HCT116 (cell line): ENCODE measurements around the gene PHF19. TPM values are rescaled to one million over a fixed set of nuclear protein-coding genes. Genes with fewer than 3 reads are reported as not detected.

Experiments
- ATAC-seq: fragments of 200-7000 bp; cut with Tn5 transposase; 2 replicates; pipeline ENCODE4 v1.9.1; 2020; ENCODE audit warnings: mild to moderate bottlenecking, moderate library complexity
- BruUV-seq: library from RNA; stranded (reverse); fragments of 400-500 nt; replicated peaks from 2 replicates; lab custom pipeline; 2021; lab: Mats Ljungman, UMichigan
- CTCF ChIA-PET: fragments of 300-600 bp; sonication (Branson Sonifier 250); formaldehyde crosslinking; loops from one replicate; lab custom pipeline; 2021; ENCODE audit warnings: antibody characterized with exemption; lab: Charles Lee
- POLR2A ChIA-PET: fragments of 300-600, 350-600 bp; sonication (Branson Sonifier 250); formaldehyde crosslinking; loops from one replicate; lab custom pipeline; 2021; ENCODE audit warnings: antibody characterized with exemption; lab: Charles Lee
- RAD21 ChIA-PET, 2 experiments: fragments of 300-600 bp; sonication (Branson Sonifier 250); formaldehyde crosslinking; loops; one replicate each; lab custom pipeline; 2023; ENCODE audit warnings: low total read pairs in 2 of 2; ENCODE audit not compliant: uncharacterized antibody in 2 of 2, unreplicated experiment in 2 of 2, low non-redundant PET in 1 of 2; lab: Charles Lee
- DNase-seq: peaks from one replicate; pipeline ENCODE4 v3.0.0-alpha.2; 2010; ENCODE audit warnings: low read depth, low spot score
- H2AFZ ChIP-seq: fragments of 200-600 bp; shearing (Covaris generic), sonication (generic); 2 replicates; pipeline ENCODE4 v1.6.1; 2017; ENCODE audit warnings: low read depth, mixed run types, mixed read lengths, antibody characterized with exemption, low read length; ENCODE audit not compliant: poor library complexity, severe bottlenecking
- H3K27ac ChIP-seq: 2 replicates; pipeline ENCODE4 v1.5.1; 2012; ENCODE audit warnings: low read depth, low read length
- H3K27me3 ChIP-seq: fragments of 200-600 bp; sonication (generic); 2 replicates; pipeline ENCODE4 v1.6.1; 2016; ENCODE audit warnings: mixed run types, low read length, mixed read lengths; ENCODE audit not compliant: insufficient read depth
- H3K36me3 ChIP-seq, 2 experiments: fragments of 200-500 bp in 1 of 2; fragments of 200-600 bp in 1 of 2; sonication (Bioruptor generic) in 1 of 2; sonication (generic) in 1 of 2; 2 replicates each; pipeline versions ENCODE4 v1.5.1 to v1.6.1; 2014 to 2016; ENCODE audit warnings: low read length in 2 of 2, inconsistent platforms in 1 of 2, mixed read lengths in 1 of 2, mixed run types in 1 of 2; ENCODE audit not compliant: insufficient read depth in 2 of 2, control insufficient read depth in 1 of 2
- H3K4me1 ChIP-seq, 2 experiments: fragments of 200-600 bp in 1 of 2; sonication (generic) in 1 of 2; 2 replicates each; pipeline versions ENCODE4 v1.5.1 to v1.6.1; 2012 to 2017; ENCODE audit warnings: low read length in 2 of 2, inconsistent platforms in 1 of 2, mild to moderate bottlenecking in 1 of 2, mixed read lengths in 1 of 2, mixed run types in 1 of 2, moderate library complexity in 1 of 2; ENCODE audit not compliant: insufficient read depth in 2 of 2, control insufficient read depth in 1 of 2
- H3K4me2 ChIP-seq: fragments of 200-600 bp; sonication (generic); 2 replicates; pipeline ENCODE4 v1.6.1; 2017; ENCODE audit warnings: mixed run types, low read length, mixed read lengths
- H3K4me3 ChIP-seq, 2 experiments: fragments of 200-600 bp in 1 of 2; sonication (generic) in 1 of 2; replicated peaks in 1 of 2; 2 replicates each; pipeline ENCODE4 v1.5.1; 2011 to 2016; ENCODE audit warnings: low read length in 2 of 2, control low read depth in 1 of 2, low read depth in 1 of 2, mild to moderate bottlenecking in 1 of 2, mixed read lengths in 1 of 2, mixed run types in 1 of 2
- H3K79me2 ChIP-seq: fragments of 200-600 bp; sonication (generic); 2 replicates; pipeline ENCODE4 v1.6.1; 2017; ENCODE audit warnings: mild to moderate bottlenecking, mixed run types, low read length, moderate library complexity, mixed read lengths; ENCODE audit not compliant: insufficient read depth
- H3K9ac ChIP-seq: fragments of 200-600 bp; sonication (generic); 2 replicates; pipeline ENCODE4 v1.6.1; 2016; ENCODE audit warnings: low read length, mixed read lengths
- H3K9me2 ChIP-seq: fragments of 200-600 bp; sonication (generic), shearing (Covaris generic); 2 replicates; pipeline ENCODE4 v1.6.1; 2017; ENCODE audit warnings: mixed run types, mild to moderate bottlenecking, moderate library complexity; ENCODE audit not compliant: insufficient read depth
- H3K9me3 ChIP-seq, 2 experiments: fragments of 200-500 bp in 1 of 2; fragments of 200-600 bp in 1 of 2; sonication (Bioruptor generic) in 1 of 2; sonication (generic) in 1 of 2; 2 replicates each; pipeline ENCODE4 v1.6.1; 2014 to 2017; ENCODE audit warnings: low read length in 2 of 2, mixed read lengths in 2 of 2, inconsistent platforms in 1 of 2, low read depth in 1 of 2, mild to moderate bottlenecking in 1 of 2, mixed run types in 1 of 2, moderate library complexity in 1 of 2; ENCODE audit not compliant: control insufficient read depth in 1 of 2, insufficient read depth in 1 of 2
- H4K20me1 ChIP-seq: fragments of 200-600 bp; sonication (generic), shearing (Covaris generic); 2 replicates; pipeline ENCODE4 v1.6.1; 2017; ENCODE audit warnings: mixed run types, mild to moderate bottlenecking, moderate library complexity; ENCODE audit not compliant: insufficient read depth
- CTCF ChIP-seq, 3 experiments: fragments of 200-600 bp in 1 of 3; sonication (generic) in 1 of 3; IDR thresholded peaks in 2 of 3; conservative IDR thresholded peaks in 1 of 3; 2 replicates each; pipeline ENCODE4 v1.5.1; 2012 to 2017; ENCODE audit warnings: low read depth in 2 of 3, low read length in 2 of 3, antibody characterized with exemption in 1 of 3, borderline replicate concordance in 1 of 3, control low read depth in 1 of 3, mild to moderate bottlenecking in 1 of 3, mixed read lengths in 1 of 3, mixed run types in 1 of 3, moderate library complexity in 1 of 3; ENCODE audit not compliant: insufficient read depth in 1 of 3
- EGR1 ChIP-seq: IDR thresholded peaks from 2 replicates; pipeline ENCODE4 v1.6.1; 2012; ENCODE audit warnings: low read depth
- ELF1 ChIP-seq: IDR thresholded peaks from 2 replicates; pipeline ENCODE4 v1.6.1; 2012; ENCODE audit warnings: low read depth, borderline replicate concordance
- EZH2phosphoT487 ChIP-seq: fragments of 200-600 bp; IDR thresholded peaks from 2 replicates; pipeline ENCODE4 v1.6.1; 2018; ENCODE audit warnings: antibody characterized with exemption, borderline replicate concordance
- FOSL1 ChIP-seq: IDR thresholded peaks from 2 replicates; pipeline ENCODE4 v1.6.1; 2012; ENCODE audit warnings: low read depth
- MAX ChIP-seq: IDR thresholded peaks from 2 replicates; pipeline ENCODE4 v1.6.1; 2012
- POLR2A ChIP-seq: IDR thresholded peaks from 2 replicates; pipeline ENCODE4 v1.7.0; 2011; ENCODE audit warnings: borderline replicate concordance; ENCODE audit not compliant: insufficient read depth, insufficient read length; ENCODE audit errors: extremely low read depth
- REST ChIP-seq: IDR thresholded peaks from 2 replicates; pipeline ENCODE4 v1.6.1; 2012; ENCODE audit warnings: low read depth
- SIN3A ChIP-seq: IDR thresholded peaks from 2 replicates; pipeline ENCODE4 v1.6.1; 2012; ENCODE audit warnings: low read depth
- SRF ChIP-seq: IDR thresholded peaks from 2 replicates; pipeline ENCODE4 v1.6.1; 2012; ENCODE audit warnings: low read depth
- TCF7L2 ChIP-seq: IDR thresholded peaks from 2 replicates; pipeline ENCODE4 v1.7.0; 2011; ENCODE audit warnings: borderline replicate concordance, inconsistent platforms; ENCODE audit not compliant: insufficient read depth, insufficient read length; ENCODE audit errors: extremely low read depth
- ZBTB33 ChIP-seq: IDR thresholded peaks from 2 replicates; pipeline ENCODE4 v1.6.1; 2011; ENCODE audit warnings: mild to moderate bottlenecking, low read length, moderate library complexity; ENCODE audit not compliant: insufficient replicate concordance; ENCODE audit errors: extremely low read depth
- ZFX ChIP-seq: fragments of 450-650 bp; IDR thresholded peaks from 2 replicates; pipeline ENCODE4 v1.6.1; 2017
- ZNF274 ChIP-seq: fragments of 200-500 bp; sonication (Bioruptor generic); IDR thresholded peaks from 2 replicates; pipeline ENCODE4 v1.6.1; 2014; ENCODE audit warnings: mild to moderate bottlenecking, low read depth, low read length, inconsistent platforms
- intact Hi-C: fragments of 100-400 bp; cut with micrococcal nuclease; formaldehyde crosslinking; loops from 2 replicates; pipeline ENCODE4 v1.10.0; 2022
- total RNA-seq: library from RNA; stranded (reverse); gene quantifications from one replicate; pipeline ENCODE4 v1.2.1, GENCODE V29; 2021; ENCODE audit not compliant: unreplicated experiment

PHF19 gene
- total RNA-seq, 1 experiment from 2014 or later: 74.0 TPM

DNA sequence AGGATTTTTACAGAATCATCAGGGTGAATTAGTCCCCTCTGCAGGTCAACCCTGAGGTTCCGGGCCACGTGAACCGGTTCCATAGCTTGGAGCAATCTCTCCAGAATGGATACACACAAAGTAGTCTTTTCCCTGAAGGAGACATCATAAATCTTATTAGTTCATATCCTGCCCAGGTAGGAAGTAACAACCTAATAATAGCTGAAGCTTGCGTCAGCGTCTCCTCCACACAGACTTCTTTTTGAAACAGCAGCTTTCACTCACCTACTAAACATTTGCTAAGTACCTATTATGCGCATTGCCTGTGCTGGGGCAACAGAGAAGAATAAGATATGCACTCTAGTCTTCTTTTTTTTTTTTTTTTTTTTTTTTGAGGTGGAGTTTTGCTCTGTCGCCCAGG lies 43.7 kb downstream of the PHF19 start:
- Histone ChIP-seq H3K4me2 (no peak overlapping the region), H3K9me3 (no peaks in the 10 kb centered on the region), H4K20me1 (no peaks in the 10 kb centered on the region), H3K4me3 (no peak overlapping the region)
- ChIA-PET CTCF (no interaction called here), POLR2A (no interaction called here)
- no peak for DNase-seq
- intact Hi-C loops: no loop called here
- TF ChIP-seq ZFX (no peak), SIN3A (no peak), EZH2phosphoT487 (no peak), EGR1 (no peak), REST (no peak), POLR2A (no peak), ELF1 (no peak), MAX (no peak), FOSL1 (no peak), CTCF (IDR thresholded peaks at IDR 0.05 in 2 of 3, conservative IDR thresholded peaks at IDR 0.05 in 1 of 3; ENCODE audit: borderline replicate concordance in 1 of 3, insufficient read depth in 1 of 3, low read depth in 2 of 3, low read length in 2 of 3) (no peak), TCF7L2 (no peak), ZBTB33 (no peak), ZNF274 (no peak), SRF (no peak)
- TF ChIP-seq, all 23 proteins: peak for 0
- H3K4me1 ChIP-seq: no peaks in the 10 kb centered on the region
- peaks cover 35% of the 10 kb centered on the region for H3K79me2 ChIP-seq
- BruUV-seq: no TSS peak
- no peaks in the 10 kb centered on the region for H3K27me3 ChIP-seq
- H3K9ac ChIP-seq: no peak overlapping the region
- RAD21 ChIA-PET: no interaction called here
- no peak for ATAC-seq
- no peaks in the 10 kb centered on the region for H3K9me2 ChIP-seq
- no peak overlapping the region for H2AFZ ChIP-seq
- peaks cover 12 to 20% of the 10 kb centered on the region in 2 experiments; a peak in 3 of 4 replicates for H3K36me3 ChIP-seq
- H3K27ac ChIP-seq: no peak overlapping the region
